Anterior cingulate cortex (tissue), 58 donors: ENCODE measurements around the gene UBA1.

Source experiments
- DNase-seq, 58 donors: peaks; one replicate each; lab custom pipeline; 2025; lab: John Stamatoyannopoulos, UW

The UBA1 gene

GRCh38 chrX:47226071-47226470 is 32.4 kb downstream of the UBA1 start:
- DNase-seq = no peak

GRCh38 chrX:47226531-47227333 is 33.1 kb downstream of the UBA1 start:
- DNase-seq = no peak

- DNase-seq = no peak
These were observed 33.6 kb downstream of the UBA1 start for GRCh38 chrX:47227334-47227583.

GRCh38 chrX:47228550-47229270 is 35.1 kb downstream of the UBA1 start:
- no peak for DNase-seq

GRCh38 chrX:47229427-47229826 is 35.8 kb downstream of the UBA1 start:
- DNase-seq = no peak

- no peak for DNase-seq
These were observed 36.7 kb downstream of the UBA1 start for GRCh38 chrX:47230136-47230868.

GRCh38 chrX:47231167-47231566 is 37.5 kb downstream of the UBA1 start:
- no peak for DNase-seq

GRCh38 chrX:47232197-47232802 is 38.7 kb downstream of the UBA1 start:
- DNase-seq = no peak

GRCh38 chrX:47232803-47233332 is 39.2 kb downstream of the UBA1 start, which contains the start of gene USP11:
TSS of gene USP11 (plus strand) at chrX:47233009. CDS start at chrX:47233044, 35 bp downstream.
- DNase-seq = peak in 47 of 58 donors; percentile 2 to 75 (median 49)

- peak; percentile 38 to 99 (median 91) for DNase-seq
These were observed 39.9 kb downstream of the UBA1 start for GRCh38 chrX:47233333-47234113.

GRCh38 chrX:47234583-47234982 is 41.0 kb downstream of the UBA1 start:
- DNase-seq = no peak

GRCh38 chrX:47235691-47236103 is 42.1 kb downstream of the UBA1 start:
- no peak for DNase-seq

- no peak for DNase-seq
These were observed 45.6 kb downstream of the UBA1 start for GRCh38 chrX:47239199-47239598.

GRCh38 chrX:47239898-47240545 is 46.4 kb downstream of the UBA1 start:
- no peak for DNase-seq

GRCh38 chrX:47240619-47241018 is 47.0 kb downstream of the UBA1 start:
- no peak for DNase-seq

GRCh38 chrX:47241201-47242011 is 47.8 kb downstream of the UBA1 start:
- no peak for DNase-seq

GRCh38 chrX:47242321-47242720 is 48.7 kb downstream of the UBA1 start:
- DNase-seq = no peak

- no peak for DNase-seq
These were observed 49.7 kb downstream of the UBA1 start for GRCh38 chrX:47243351-47243750.
